Type B pancreatic cell (in vitro differentiated cells): ENCODE measurements around the gene UNC45A. TPM values are rescaled to one million over a fixed set of nuclear protein-coding genes. Genes with fewer than 3 reads are reported as not detected.

Source experiments
- DNase-seq: peaks from one replicate; pipeline ENCODE4 v3.0.0; 2021; ENCODE audit warnings: mixed read lengths; ENCODE audit not compliant: unreplicated experiment; ENCODE audit errors: extremely low spot score
- H3K27ac Mint-ChIP-seq: 2 replicates; pipeline ENCODE4 v1.8.0; 2021; ENCODE audit warnings: mild to moderate bottlenecking, mixed read lengths
- H3K27me3 Mint-ChIP-seq: 2 replicates; pipeline ENCODE4 v1.8.0; 2021; ENCODE audit warnings: mixed read lengths
- H3K36me3 Mint-ChIP-seq: 2 replicates; pipeline ENCODE4 v1.8.0; 2021; ENCODE audit warnings: mixed read lengths
- H3K4me1 Mint-ChIP-seq: one replicate; pipeline ENCODE4 v1.8.0; 2021; ENCODE audit warnings: mixed read lengths; ENCODE audit not compliant: unreplicated experiment
- H3K4me3 Mint-ChIP-seq: 2 replicates; pipeline ENCODE4 v1.8.0; 2021; ENCODE audit warnings: mild to moderate bottlenecking, mixed read lengths
- H3K9me3 Mint-ChIP-seq: 2 replicates; pipeline ENCODE4 v1.8.0; 2021; ENCODE audit warnings: mixed read lengths
- CTCF ChIP-seq: fragments of 200-600 bp; sonication (generic); conservative IDR thresholded peaks from 2 replicates; pipeline ENCODE4 v1.5.0; 2021; ENCODE audit warnings: antibody characterized with exemption, mild to moderate bottlenecking
- total RNA-seq: library from RNA; stranded (reverse); gene quantifications from 2 replicates; pipeline ENCODE4 v1.2.1, GENCODE V29; 2021; ENCODE audit warnings: low replicate concordance

The UNC45A gene
- total RNA-seq, 1 donor from 2014 or later = 78.9 TPM

GRCh38 chr15:90962021-90962420, 26.9 kb downstream of the UNC45A start:
- no peak for DNase-seq
- Mint-ChIP-seq H3K4me3 (no peak overlapping the region), H3K27ac (no peak overlapping the region), H3K9me3 (no peaks in the 10 kb centered on the region), H3K27me3 (no peaks in the 10 kb centered on the region), H3K4me1 (peaks cover 3% of the 10 kb centered on the region), H3K36me3 (peaks cover 11% of the 10 kb centered on the region)
- TF ChIP-seq CTCF = no peak

- TF ChIP-seq CTCF = no peak
- Mint-ChIP-seq H3K36me3 (peaks cover 16% of the 10 kb centered on the region), H3K4me1 (peaks cover 3% of the 10 kb centered on the region), H3K4me3 (no peak overlapping the region), H3K9me3 (no peaks in the 10 kb centered on the region), H3K27ac (no peak overlapping the region), H3K27me3 (no peaks in the 10 kb centered on the region)
- no peak for DNase-seq
Measured at GRCh38 chr15:90966262-90966661, 31.2 kb downstream of the UNC45A start.

- no peak for DNase-seq
- Mint-ChIP-seq H3K4me1 (peaks cover under 1% of the 10 kb centered on the region), H3K27me3 (no peaks in the 10 kb centered on the region), H3K36me3 (peaks cover 10% of the 10 kb centered on the region), H3K9me3 (no peaks in the 10 kb centered on the region), H3K27ac (no peak overlapping the region), H3K4me3 (no peak overlapping the region)
- TF ChIP-seq CTCF = no peak
Measured at GRCh38 chr15:90967206-90967605, 32.1 kb downstream of the UNC45A start.

- no peaks in the 10 kb centered on the region for H3K4me1 Mint-ChIP-seq
- TF ChIP-seq CTCF = no peak
- H3K27ac Mint-ChIP-seq = no peak overlapping the region
- no peak for DNase-seq
- no peaks in the 10 kb centered on the region for H3K9me3 Mint-ChIP-seq
- no peaks in the 10 kb centered on the region for H3K27me3 Mint-ChIP-seq
- no peak overlapping the region for H3K4me3 Mint-ChIP-seq
- H3K36me3 Mint-ChIP-seq = peaks cover 9% of the 10 kb centered on the region
Measured at GRCh38 chr15:90968434-90968833, 33.3 kb downstream of the UNC45A start.

GRCh38 chr15:90970274-90970673, 35.2 kb downstream of the UNC45A start:
- Mint-ChIP-seq H3K4me3 (no peak overlapping the region), H3K27ac (no peak overlapping the region), H3K4me1 (no peaks in the 10 kb centered on the region), H3K27me3 (no peaks in the 10 kb centered on the region), H3K36me3 (peaks cover 12% of the 10 kb centered on the region), H3K9me3 (no peaks in the 10 kb centered on the region)
- TF ChIP-seq CTCF = no peak
- DNase-seq = no peak

GRCh38 chr15:90972133-90972532, 37.0 kb downstream of the UNC45A start:
- TF ChIP-seq CTCF = no peak
- H3K4me1 Mint-ChIP-seq = no peaks in the 10 kb centered on the region
- no peaks in the 10 kb centered on the region for H3K9me3 Mint-ChIP-seq
- no peak overlapping the region for H3K4me3 Mint-ChIP-seq
- H3K27ac Mint-ChIP-seq = no peak overlapping the region
- peaks cover 15% of the 10 kb centered on the region for H3K36me3 Mint-ChIP-seq
- DNase-seq = no peak
- H3K27me3 Mint-ChIP-seq = no peaks in the 10 kb centered on the region
